Measurements from ENCODE around the gene BANK1. TPM values are rescaled to one million over a fixed set of nuclear protein-coding genes. Genes with fewer than 3 reads are reported as not detected.

BANK1 gene
- polyA plus RNA-seq, 1 donor from 2014 or later, result 599 TPM

DNA sequence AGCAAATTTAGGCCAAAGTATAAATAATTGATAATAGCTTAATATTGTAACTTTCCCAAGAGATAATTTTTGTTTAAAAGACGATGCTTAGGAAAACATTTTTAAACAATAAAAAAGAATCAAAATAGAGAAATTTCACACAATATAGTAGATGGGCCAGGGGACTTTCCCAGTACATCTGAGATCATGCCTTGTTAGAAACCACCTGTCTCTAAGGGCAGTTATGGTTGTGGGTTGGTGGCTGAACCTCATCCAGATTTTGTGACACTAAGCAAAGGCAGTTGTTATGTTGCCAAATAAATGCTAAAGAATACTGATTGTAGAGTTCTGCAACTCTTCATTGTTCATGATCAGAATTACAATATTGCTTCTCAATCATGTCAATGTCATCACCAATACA lies 270.6 kb downstream of the BANK1 start:
- peak overlapping the region in 1 of 3 donors; percentile 65 for H3K27ac Mint-ChIP-seq

GRCh38 chr4:102064747-102065442 lies 274.4 kb downstream of the BANK1 start:
- Mint-ChIP-seq H3K4me1 (peaks cover 0 to 4% (median 1%) of the 10 kb centered on the region in 3 donors), H3K9me3 (no peaks in the 10 kb centered on the region), H3K36me3 (peaks cover 3% of the 10 kb centered on the region), H3K27me3 (no peaks in the 10 kb centered on the region), H3K4me3 (no peak overlapping the region), H3K27ac (peak overlapping the region; percentile 47 to 87 (median 59))

More for the DNA sequence above, 270.6 kb downstream of the BANK1 start:
- peaks cover 0 to 9% (median 2%) of the 10 kb centered on the region in 3 donors for H3K4me1 Mint-ChIP-seq
- peaks cover 4% of the 10 kb centered on the region for H3K36me3 Mint-ChIP-seq
- no peak overlapping the region for H3K4me3 Mint-ChIP-seq
- no peaks in the 10 kb centered on the region for H3K9me3 Mint-ChIP-seq
- H3K27me3 Mint-ChIP-seq, result no peaks in the 10 kb centered on the region

GRCh38 chr4:102076622-102077021 lies 286.1 kb downstream of the BANK1 start:
- peaks cover 4 to 8% (median 6%) of the 10 kb centered on the region in 3 donors for H3K4me1 Mint-ChIP-seq
- H3K27ac Mint-ChIP-seq, result peak overlapping the region in 2 of 3 donors; percentile 31 to 62
- peak overlapping the region in 1 of 4 donors; percentile 37 for H3K4me3 Mint-ChIP-seq
- H3K27me3 Mint-ChIP-seq, result no peaks in the 10 kb centered on the region
- peaks cover 15% of the 10 kb centered on the region for H3K36me3 Mint-ChIP-seq
- H3K9me3 Mint-ChIP-seq, result peaks cover 0 to 3% (median 0%) of the 10 kb centered on the region in 3 donors

GRCh38 chr4:102080184-102080583 lies 289.7 kb downstream of the BANK1 start:
- H3K36me3 Mint-ChIP-seq, result peaks cover 9% of the 10 kb centered on the region
- no peaks in the 10 kb centered on the region for H3K27me3 Mint-ChIP-seq
- H3K4me1 Mint-ChIP-seq, result peaks cover 4 to 8% (median 6%) of the 10 kb centered on the region in 3 donors
- peaks cover 0 to 3% (median 2%) of the 10 kb centered on the region in 3 donors for H3K9me3 Mint-ChIP-seq
- peak overlapping the region in 1 of 4 donors; percentile 31 for H3K4me3 Mint-ChIP-seq
- peak overlapping the region; percentile 12 to 40 (median 36) for H3K27ac Mint-ChIP-seq

GRCh38 chr4:102089850-102090621 lies 299.5 kb downstream of the BANK1 start:
- peaks cover 0 to 6% (median 0%) of the 10 kb centered on the region in 3 donors for H3K9me3 Mint-ChIP-seq
- H3K27ac Mint-ChIP-seq, result no peak overlapping the region
- no peaks in the 10 kb centered on the region for H3K4me1 Mint-ChIP-seq
- no peak overlapping the region for H3K4me3 Mint-ChIP-seq
- peaks cover 3% of the 10 kb centered on the region for H3K36me3 Mint-ChIP-seq
- H3K27me3 Mint-ChIP-seq, result peaks cover 16% of the 10 kb centered on the region

GRCh38 chr4:102091656-102092055 lies 301.1 kb downstream of the BANK1 start:
- Mint-ChIP-seq H3K9me3 (peaks cover 0 to 6% (median 0%) of the 10 kb centered on the region in 3 donors), H3K4me1 (no peaks in the 10 kb centered on the region), H3K36me3 (peaks cover 3% of the 10 kb centered on the region), H3K27me3 (peaks cover 16% of the 10 kb centered on the region), H3K4me3 (no peak overlapping the region), H3K27ac (no peak overlapping the region)

- Mint-ChIP-seq H3K4me3 (no peak overlapping the region), H3K9me3 (no peaks in the 10 kb centered on the region), H3K4me1 (no peaks in the 10 kb centered on the region), H3K27me3 (peaks cover 14% of the 10 kb centered on the region), H3K36me3 (peaks cover 3% of the 10 kb centered on the region), H3K27ac (peak overlapping the region in 1 of 3 donors; percentile 45)
Measured at GRCh38 chr4:102094481-102094880, 304.0 kb downstream of the BANK1 start.

- Mint-ChIP-seq H3K4me1 (no peaks in the 10 kb centered on the region), H3K4me3 (no peak overlapping the region), H3K27ac (no peak overlapping the region), H3K27me3 (no peaks in the 10 kb centered on the region), H3K9me3 (peaks cover 13 to 26% (median 17%) of the 10 kb centered on the region in 3 donors), H3K36me3 (peaks cover 4% of the 10 kb centered on the region)
Measured at GRCh38 chr4:102103368-102103767, 312.8 kb downstream of the BANK1 start.

DNA sequence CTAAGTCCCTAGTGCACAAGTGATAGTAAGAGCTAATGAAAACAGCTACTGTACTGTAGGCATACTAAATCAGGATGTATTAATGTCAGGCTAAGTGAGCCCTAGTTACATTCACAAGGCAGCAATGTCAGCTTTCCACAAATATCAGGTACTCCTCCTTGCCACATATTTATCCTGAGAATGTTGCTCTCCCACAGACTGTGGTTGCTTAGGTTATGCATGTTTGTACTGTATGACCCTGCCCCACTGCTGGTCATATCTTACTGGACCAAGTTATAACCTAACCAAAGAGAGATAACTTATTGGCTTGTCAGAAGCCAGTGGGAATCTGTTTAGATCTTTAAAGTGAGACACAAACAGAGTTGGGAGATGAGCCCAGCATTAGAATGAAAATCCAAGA lies 313.7 kb downstream of the BANK1 start:
- Mint-ChIP-seq H3K9me3 (peaks cover 13 to 30% (median 20%) of the 10 kb centered on the region in 3 donors), H3K27ac (no peak overlapping the region), H3K36me3 (peaks cover 4% of the 10 kb centered on the region), H3K4me3 (no peak overlapping the region), H3K27me3 (no peaks in the 10 kb centered on the region), H3K4me1 (no peaks in the 10 kb centered on the region)

GRCh38 chr4:102105983-102106382 lies 315.5 kb downstream of the BANK1 start:
- H3K4me1 Mint-ChIP-seq, result no peaks in the 10 kb centered on the region
- H3K9me3 Mint-ChIP-seq, result peaks cover 13 to 39% (median 24%) of the 10 kb centered on the region in 3 donors
- H3K36me3 Mint-ChIP-seq, result peaks cover 4% of the 10 kb centered on the region
- no peak overlapping the region for H3K27ac Mint-ChIP-seq
- no peak overlapping the region for H3K4me3 Mint-ChIP-seq
- H3K27me3 Mint-ChIP-seq, result no peaks in the 10 kb centered on the region

GRCh38 chr4:102114118-102114630 lies 323.6 kb downstream of the BANK1 start:
- no peak overlapping the region for H3K27ac Mint-ChIP-seq
- no peak overlapping the region for H3K4me3 Mint-ChIP-seq
- H3K36me3 Mint-ChIP-seq, result no peaks in the 10 kb centered on the region

DNA sequence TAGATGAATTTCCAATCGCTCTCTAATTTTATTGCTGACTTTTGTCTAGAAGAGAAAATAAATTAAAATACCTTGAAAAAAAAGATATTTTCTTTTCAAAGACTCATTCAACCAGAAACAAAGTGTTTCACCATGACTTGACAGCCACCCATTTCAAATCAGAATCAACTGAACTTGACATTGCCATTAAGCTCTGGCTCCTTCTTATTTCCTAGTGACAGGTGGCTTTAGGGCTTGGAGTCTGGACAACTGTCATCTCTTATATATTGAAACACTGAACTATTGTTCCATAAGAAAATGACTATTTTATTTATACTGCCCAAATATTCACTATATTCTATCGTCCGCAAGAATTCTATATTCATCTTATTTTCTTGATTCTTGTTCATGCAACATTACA lies 325.6 kb downstream of the BANK1 start:
- Mint-ChIP-seq H3K4me1 (peaks cover 0 to 2% (median 2%) of the 10 kb centered on the region in 3 donors), H3K4me3 (no peak overlapping the region), H3K36me3 (peaks cover 4% of the 10 kb centered on the region), H3K9me3 (peaks cover 5 to 8% (median 6%) of the 10 kb centered on the region in 3 donors), H3K27me3 (no peaks in the 10 kb centered on the region), H3K27ac (no peak overlapping the region)

More at GRCh38 chr4:102114118-102114630, 323.6 kb downstream of the BANK1 start:
- no peaks in the 10 kb centered on the region for H3K27me3 Mint-ChIP-seq
- H3K4me1 Mint-ChIP-seq, result peaks cover 0 to 2% (median 0%) of the 10 kb centered on the region in 3 donors
- H3K9me3 Mint-ChIP-seq, result peaks cover 2 to 13% (median 5%) of the 10 kb centered on the region in 3 donors

GRCh38 chr4:102120846-102121245 lies 330.3 kb downstream of the BANK1 start:
- Mint-ChIP-seq H3K27me3 (no peaks in the 10 kb centered on the region), H3K9me3 (peaks cover 6 to 20% (median 18%) of the 10 kb centered on the region in 3 donors), H3K4me3 (no peak overlapping the region), H3K4me1 (peaks cover 0 to 2% (median 0%) of the 10 kb centered on the region in 3 donors), H3K27ac (no peak overlapping the region), H3K36me3 (peaks cover 7% of the 10 kb centered on the region)

Measured in IgD-negative memory B cell (primary cell).